AG04449 (cell line): ENCODE data around the gene NTM.

Experiments
- CTCF ChIA-PET: fragments of 350-600 bp; formaldehyde crosslinking; extraction: SDS; loops from one replicate; lab custom pipeline; 2021; ENCODE audit warnings: antibody characterized with exemption; lab: Yijun Ruan, JAX
- POLR2A ChIA-PET: fragments of 400-600, 350-600 bp; formaldehyde crosslinking; extraction: SDS; loops from one replicate; lab custom pipeline; 2020; ENCODE audit warnings: antibody characterized with exemption, inconsistent platforms; lab: Yijun Ruan, JAX
- DNase-seq: peaks from one replicate; pipeline ENCODE4 v3.0.0-alpha.2; 2010; ENCODE audit warnings: low read depth, low spot score
- H3K4me3 ChIP-seq: 2 replicates; pipeline ENCODE4 v1.5.1; 2011; ENCODE audit warnings: low read depth, mild to moderate bottlenecking, control low read depth, low read length
- CTCF ChIP-seq: IDR thresholded peaks from one replicate; pipeline ENCODE4 v1.5.1; 2011; ENCODE audit warnings: mild to moderate bottlenecking, moderate library complexity, low read length, control low read depth, inconsistent platforms; ENCODE audit not compliant: insufficient read depth; ENCODE audit errors: missing control alignments

NTM gene

GRCh38 chr11:131802440-131803115, 432.2 kb downstream of the NTM start:
- CTCF ChIA-PET, result interaction anchor here (2.9 kb wide), 1 partner anchor 55 kb away, joined by 6 read pairs; no protein-coding TSS in a partner anchor
- no peak overlapping the region for H3K4me3 ChIP-seq
- TF ChIP-seq CTCF, result no peak
- DNase-seq, result no peak
- POLR2A ChIA-PET, result no interaction called here

- no peak overlapping the region for H3K4me3 ChIP-seq
- CTCF ChIA-PET, result no interaction called here
- DNase-seq, result no peak
- POLR2A ChIA-PET, result no interaction called here
- TF ChIP-seq CTCF, result no peak
Measured at GRCh38 chr11:131807876-131808275, 437.5 kb downstream of the NTM start.

- DNase-seq, result no peak
- POLR2A ChIA-PET, result no interaction called here
- H3K4me3 ChIP-seq, result no peak overlapping the region
- no peak for TF ChIP-seq CTCF
- CTCF ChIA-PET, result no interaction called here
Measured at GRCh38 chr11:131808470-131808869, 438.1 kb downstream of the NTM start.

- CTCF ChIA-PET, result no interaction called here
- H3K4me3 ChIP-seq, result no peak overlapping the region
- no peak for DNase-seq
- POLR2A ChIA-PET, result no interaction called here
- no peak for TF ChIP-seq CTCF
Measured at GRCh38 chr11:131809203-131809918, 438.9 kb downstream of the NTM start.

- ChIA-PET CTCF (interaction anchor here (0.6 kb wide), 1 partner anchor 70 kb away, joined by 3 read pairs; no protein-coding TSS in a partner anchor), POLR2A (no interaction called here)
- DNase-seq, result no peak
- no peak overlapping the region for H3K4me3 ChIP-seq
- no peak for TF ChIP-seq CTCF
Measured at GRCh38 chr11:131810541-131810940, 440.1 kb downstream of the NTM start.

- ChIA-PET CTCF (no interaction called here), POLR2A (no interaction called here)
- no peak for TF ChIP-seq CTCF
- no peak for DNase-seq
- no peak overlapping the region for H3K4me3 ChIP-seq
Measured at GRCh38 chr11:131811383-131811782, 441.0 kb downstream of the NTM start.
